CD4-positive, alpha-beta T cell treated with Interleukin-6 at 100 ng/mL for 8 hours (primary cell): ENCODE results near the gene PPP1R7.

Experiments used
- DNase-seq: peaks from one replicate; pipeline ENCODE4 v3.0.0-alpha.2; 2020; ENCODE audit warnings: mixed read lengths, low spot score

PPP1R7 gene

DNA sequence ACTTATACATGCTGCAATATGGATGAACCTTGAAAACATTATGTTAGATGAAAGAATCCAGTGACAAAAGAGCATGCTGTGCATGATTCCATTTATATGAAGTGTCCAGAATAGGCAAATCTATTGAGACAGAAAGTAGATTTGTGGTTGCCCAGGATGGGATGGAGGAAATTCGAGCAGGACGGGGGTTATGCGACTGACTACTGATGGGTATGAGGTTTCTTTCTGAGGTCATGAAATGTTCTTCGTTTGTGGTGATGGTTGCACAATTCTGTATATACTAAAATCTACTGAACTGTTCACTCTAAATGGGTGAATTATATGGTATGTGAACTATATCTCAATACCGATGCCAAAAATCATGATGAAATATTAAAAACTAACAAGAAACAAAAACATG, 29.3 kb upstream of the PPP1R7 start:
- DNase-seq, result no peak

DNA sequence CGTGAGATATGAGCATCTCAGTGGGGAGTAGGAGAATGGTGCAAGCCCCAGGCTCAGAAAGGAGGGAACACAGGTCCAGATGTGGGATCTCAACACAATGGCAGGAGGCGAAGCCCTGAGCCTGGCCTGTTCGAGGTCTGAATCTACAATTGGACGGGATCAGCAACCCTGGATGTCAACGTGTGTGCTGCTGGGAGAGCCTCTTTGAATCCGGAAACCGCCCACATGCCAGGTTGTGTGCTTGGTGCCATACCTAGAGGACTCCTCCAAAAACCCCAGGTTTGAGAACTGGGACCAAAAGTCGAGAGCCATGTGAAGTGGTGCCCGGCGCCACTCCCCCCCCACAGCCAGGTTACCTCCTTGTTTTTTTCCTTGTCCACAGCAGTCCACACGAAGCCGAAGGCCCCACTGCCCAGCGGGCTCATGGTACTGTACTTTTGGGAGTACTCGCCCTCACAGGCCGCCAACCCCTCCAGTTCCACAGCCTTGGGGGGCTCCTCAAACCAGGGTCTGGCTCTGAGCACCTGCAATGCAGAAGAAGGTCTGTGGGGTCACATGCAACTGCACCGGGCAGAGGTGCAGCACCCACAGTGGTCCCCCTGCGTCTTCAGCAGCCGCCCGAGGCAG, 27.8 kb upstream of the PPP1R7 start:
- no peak for DNase-seq

DNA sequence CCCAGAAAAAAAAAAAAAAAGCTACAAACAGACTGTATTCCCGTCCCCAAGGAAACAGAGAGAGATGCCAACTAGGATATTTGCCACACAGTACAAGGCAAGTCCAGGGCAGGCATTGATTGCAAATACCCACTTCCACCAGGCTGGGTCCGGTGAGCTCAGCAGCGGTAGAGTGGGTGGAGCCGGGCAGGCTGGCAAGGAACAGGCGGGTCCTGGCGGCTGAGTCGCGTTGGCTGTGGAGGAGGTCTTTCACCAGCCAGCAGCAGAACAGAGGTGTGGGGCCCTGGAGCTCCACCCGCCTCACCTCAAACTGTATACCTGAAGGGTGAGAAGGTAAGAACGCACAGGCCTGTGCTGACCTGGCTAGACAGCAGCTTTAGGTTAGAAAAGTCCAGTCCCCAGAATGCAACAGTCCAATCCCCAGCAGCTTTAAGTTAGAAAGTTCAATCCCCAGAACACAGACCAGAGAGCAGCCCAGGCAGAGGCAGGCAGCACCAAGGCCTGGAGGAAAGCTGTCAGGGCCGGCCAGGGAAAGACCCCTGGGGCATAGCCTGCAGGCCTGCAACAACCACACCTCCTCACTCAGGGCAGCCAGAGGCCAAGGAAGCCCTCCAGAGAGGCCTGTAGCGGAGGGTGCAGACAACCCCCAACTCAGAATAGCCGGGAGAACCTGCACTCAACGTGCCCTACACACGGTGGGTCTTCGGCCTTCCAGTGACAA, 26.3 kb upstream of the PPP1R7 start:
- DNase-seq, result peak; percentile 54

DNA sequence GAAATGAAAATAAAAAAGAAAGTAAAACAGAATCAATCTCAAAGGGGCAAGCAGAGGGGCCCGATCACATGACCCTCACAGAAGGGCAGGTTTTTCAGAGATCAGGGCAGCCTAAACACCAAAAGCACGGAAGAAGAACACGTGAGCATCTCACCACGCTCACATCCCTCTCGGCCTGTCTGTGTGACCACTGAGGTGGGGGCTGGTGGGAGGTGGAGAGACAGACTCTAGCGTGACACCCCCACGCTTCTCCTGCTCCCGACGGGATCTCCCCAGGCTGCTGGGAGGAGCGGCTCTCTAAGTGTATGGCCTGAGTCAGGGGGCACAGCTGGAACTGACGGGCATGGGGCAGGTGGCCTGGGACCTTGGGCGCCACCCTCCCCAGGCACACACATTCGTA, 24.6 kb upstream of the PPP1R7 start:
- DNase-seq, result no peak

DNA sequence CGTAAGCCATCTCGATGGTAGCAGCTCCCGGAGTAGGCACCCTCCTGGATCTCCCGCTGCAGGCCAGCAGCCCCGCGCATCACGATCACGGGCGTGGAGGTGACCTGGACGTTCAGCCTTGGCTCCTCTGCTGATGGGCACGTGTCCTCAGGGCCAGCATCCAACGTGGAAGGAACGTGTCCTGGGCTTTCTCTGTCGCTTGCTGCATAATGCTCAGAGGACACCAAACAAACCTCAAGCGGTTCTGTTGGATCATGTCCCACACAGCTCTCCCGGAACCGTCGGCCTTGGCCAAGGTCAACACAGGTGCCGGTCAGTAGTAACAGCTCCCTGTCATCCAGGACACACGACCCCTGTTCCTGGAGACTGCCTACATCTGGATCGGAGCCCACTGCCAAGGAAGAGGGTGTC, 24.1 kb upstream of the PPP1R7 start:
- DNase-seq, result no peak

DNA sequence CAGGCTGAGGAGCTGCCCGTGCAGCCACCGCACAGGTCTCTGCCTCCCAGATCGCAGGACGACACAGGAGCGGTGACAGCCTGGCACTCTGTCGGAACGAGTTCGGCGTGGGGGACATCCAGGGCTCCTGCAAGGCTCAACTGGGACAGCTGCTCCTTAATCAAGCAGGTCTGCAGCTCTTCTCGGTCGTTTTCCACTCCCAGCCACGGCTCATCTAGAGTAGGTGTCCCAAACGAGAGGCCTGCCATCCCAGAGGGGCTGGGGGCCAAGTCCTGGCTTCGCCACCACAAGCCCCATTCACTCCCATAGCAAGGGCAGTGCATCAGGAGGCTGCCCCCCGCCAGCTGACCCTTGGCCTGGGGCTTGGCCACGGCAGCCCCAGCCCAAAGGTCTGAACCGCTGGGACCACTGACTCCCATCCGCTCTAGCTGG, 23.5 kb upstream of the PPP1R7 start:
- DNase-seq, result no peak

DNA sequence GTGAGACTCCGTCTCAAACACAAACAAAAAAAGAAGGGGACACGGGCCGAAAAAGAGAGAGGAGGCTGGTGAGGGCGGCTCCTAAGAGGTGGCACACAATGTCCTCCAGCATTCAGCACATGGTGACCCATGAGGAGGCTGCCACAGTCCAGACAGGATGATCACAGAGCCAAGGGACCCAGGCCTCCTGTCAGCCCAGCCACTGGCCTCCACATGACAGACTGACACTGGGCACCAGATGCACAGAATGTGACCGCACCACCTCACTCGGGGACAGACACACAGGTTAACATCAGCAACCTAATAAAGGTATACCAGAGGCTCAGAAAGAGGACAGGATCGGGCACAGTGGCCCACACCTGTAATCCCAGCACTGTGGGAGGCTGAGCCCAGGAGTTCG, 22.0 kb upstream of the PPP1R7 start:
- no peak for DNase-seq

DNA sequence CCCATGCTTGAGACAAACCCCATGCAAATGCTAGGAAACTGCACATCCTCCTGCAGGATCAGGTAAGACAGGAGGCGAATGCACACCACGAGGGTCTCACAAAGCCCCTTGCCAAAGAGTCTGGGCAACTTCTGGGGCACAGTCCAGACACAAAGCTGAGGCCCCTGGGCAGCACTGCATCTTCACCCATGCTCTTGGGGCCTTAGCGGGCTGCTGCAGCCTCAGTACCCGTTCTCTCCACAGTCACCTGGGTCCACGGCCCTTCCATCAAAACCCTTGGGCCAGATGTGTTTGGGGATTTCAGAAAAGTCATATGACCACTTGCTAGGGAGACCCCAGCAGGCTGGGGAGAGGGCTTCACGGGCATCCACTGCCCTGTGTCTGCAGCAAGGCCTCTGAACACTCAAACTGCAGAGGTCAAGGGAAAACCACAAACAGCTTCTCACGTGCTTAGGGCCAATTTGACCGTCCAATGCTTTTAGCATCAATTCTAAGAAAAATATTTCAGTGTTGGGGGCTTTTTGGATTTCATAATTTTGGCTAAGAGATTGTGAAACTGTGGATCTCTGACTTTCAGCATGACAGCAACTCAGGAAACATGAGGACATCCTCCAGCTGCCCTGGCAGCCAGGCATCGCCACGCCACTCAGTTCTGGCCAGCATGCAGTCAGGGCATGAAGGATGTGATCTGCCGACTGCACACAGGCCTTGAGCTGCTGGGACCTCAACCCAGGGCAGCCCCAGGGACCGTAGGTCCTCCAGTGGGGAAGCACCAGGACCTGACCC, 21.0 kb upstream of the PPP1R7 start:
- no peak for DNase-seq

DNA sequence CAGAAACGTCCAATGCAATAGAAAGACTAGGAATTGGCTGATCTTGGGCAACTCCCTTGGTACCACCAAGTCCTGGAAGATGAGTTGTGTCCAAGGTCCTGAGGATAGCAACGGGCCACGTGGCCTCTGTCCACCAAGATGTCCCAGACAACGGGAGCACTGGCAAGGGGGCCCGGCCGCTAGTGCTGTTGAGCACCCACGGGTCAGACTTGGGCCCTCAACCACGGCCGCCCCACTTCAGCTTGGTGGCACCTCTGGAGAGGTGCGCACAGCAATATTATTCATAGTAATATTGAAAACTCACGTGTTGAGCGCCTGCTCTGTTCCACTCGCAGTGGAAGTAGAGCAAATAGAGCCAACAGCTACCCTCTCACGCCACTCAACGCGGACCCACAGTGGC, 20.0 kb upstream of the PPP1R7 start:
- DNase-seq, result no peak

DNA sequence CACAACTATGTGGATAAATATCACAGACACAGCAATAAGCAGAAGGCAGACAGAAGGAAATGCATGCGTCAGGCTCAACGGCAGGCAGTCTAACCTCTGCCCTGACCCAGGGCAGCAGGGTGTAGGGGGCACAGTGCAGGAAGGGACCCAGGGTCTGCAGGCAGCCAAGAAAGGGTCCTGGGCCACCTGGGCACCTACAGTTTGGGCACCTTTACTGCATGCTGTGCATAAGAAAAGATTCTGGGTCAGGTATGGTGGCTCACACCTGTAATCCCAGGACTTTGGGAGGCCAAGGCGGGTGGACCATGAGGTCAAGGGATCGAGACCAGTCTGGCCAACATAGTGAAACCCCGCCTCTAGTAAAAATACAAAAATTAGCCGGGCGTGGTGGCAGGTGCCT, 18.7 kb upstream of the PPP1R7 start:
- no peak for DNase-seq

DNA sequence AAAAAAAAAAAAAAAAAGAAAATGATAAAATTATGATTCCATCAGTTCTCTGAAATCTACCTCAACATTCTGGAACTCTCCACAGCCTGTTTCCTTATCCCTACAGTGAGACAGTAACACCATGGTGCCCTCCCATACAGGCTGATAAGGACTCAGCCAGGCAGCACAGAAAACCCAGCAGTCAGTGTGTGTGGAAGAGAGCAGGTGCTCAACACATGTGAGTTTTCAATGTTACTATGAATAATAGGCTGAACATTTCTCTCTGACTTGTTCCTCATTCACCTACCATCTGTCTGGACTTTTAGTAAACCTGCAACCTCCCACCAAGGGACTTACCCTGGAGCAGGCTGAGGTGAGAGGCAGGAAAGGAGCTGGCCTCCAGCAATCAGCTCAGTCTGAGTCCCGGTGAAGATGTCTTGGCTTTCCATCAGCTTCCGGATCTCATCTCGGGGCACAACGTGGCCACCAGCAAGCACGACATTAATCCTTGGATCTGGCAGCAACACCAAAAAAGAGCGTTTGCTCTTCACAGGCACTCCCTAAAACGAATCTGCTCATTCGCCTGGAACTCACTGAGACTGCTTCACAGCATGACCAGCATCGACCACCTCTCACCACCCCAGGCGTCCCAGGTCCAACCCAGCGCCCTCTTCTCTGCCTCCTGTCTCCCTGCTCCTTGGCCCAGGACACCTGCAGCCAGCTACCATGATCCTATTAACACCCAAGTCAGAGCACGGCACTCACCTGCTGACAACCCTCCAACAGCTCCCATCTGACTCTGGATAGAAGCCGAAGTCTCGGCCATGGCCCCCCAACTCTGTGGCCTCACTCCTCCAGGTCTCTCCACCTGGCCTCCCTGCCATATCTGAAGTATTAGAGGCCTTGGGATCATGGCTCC, 17.5 kb upstream of the PPP1R7 start:
- no peak for DNase-seq

DNA sequence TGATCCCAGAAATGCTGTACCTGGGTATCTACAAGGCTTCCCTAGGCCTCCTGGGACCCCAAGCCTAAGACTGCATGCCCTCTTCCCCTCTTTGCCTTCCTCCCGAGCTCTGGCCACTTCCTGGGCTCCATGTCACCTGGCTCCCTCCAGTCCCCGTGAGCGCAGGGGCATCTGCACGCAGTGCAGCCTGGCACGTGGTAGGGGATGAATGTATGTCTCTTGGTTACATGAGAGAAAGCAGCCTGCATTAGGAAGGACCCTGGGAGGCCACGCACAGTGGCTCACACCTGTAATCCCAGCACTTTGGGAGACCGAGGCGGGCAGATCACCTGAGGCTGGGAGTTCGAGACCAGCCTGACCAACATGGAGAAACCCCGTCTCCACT, 16.8 kb upstream of the PPP1R7 start:
- DNase-seq, result no peak

DNA sequence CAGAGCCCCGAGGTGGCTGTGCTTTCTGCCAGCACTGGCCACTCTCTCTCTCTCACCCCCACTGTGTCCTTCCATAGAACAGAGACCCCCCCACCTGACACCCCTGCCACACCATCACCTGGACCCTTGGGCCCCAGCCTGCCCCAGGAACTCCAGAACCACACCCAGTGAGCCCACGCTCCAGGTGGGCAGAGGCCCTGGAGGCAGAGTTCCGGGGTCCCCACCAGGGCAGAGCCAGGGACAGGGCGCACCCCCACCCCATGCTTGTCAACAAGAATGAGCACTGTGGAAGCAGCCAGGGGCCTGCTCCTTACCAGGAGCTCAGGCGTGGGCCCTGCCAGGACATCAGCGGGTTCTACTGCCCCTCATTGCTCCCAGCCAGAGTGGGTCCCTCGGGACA, 15.6 kb upstream of the PPP1R7 start:
- no peak for DNase-seq

DNA sequence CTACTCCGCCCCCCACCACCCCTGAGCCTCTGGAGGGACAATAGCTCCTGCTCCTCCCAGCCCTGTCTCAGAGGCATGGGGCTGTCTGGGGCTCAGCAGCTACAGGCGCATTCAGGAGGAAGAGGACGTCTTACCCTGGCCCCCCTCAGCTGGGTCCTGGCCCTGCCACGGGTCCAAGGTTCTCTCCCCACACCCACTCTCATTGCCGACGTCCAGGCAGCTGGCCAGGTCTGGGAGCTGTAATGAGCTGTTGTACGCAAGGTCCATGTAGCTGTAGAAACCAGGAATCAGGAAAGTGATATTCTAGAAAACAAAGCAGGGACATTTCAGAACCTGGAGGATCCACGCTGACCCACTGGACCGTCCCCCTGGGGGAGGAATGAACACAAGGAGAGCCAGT, 14.5 kb upstream of the PPP1R7 start:
- no peak for DNase-seq

DNA sequence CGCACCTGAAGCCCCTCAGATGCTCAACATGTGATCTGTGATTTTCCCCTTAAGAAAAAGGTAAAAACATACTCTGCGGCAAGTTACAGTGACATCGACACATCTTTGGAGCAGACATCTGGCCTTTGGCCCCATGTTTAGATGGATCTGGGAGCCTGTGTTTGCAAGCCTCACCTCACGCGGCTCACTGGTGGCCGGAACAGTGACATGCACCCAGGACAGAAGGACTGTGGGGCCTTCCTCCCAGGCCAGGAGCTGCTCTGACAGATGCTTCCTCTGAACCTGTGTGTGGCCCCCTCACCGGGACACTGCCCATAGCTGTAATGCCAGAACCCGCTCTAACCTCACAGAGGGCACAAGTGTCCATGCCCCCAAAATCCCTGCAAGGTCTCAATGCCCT, 14.1 kb upstream of the PPP1R7 start:
- DNase-seq, result no peak

DNA sequence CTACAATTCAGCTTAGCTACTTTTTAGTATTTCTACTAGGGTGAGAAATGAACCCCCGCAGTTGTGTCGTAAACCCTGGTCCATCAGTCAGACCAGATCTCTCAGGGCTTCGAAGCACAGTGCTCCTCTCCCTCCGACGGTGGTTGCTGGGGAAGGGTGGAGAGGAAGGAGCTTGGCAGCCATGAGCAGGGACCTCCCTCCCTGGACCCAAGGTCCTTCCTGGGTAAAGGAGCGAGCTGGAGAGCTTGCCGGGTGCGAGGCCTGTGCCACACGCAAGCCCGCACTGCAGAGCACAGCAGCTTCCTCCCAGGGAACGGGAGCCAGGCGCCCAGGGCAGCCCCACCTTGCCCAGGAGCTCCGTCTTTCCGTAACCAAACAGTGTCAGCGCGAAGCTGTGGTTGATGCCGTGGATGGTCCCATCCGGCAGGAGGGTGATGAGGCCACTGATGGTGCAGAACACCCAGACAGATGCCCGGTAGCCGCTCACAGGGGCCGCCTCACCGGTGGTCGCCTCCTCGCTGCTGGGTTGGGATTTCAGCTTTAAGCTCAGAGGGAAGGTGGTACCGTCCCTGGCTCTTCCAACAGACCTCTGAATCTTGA, 13.5 kb upstream of the PPP1R7 start:
- DNase-seq, result no peak

DNA sequence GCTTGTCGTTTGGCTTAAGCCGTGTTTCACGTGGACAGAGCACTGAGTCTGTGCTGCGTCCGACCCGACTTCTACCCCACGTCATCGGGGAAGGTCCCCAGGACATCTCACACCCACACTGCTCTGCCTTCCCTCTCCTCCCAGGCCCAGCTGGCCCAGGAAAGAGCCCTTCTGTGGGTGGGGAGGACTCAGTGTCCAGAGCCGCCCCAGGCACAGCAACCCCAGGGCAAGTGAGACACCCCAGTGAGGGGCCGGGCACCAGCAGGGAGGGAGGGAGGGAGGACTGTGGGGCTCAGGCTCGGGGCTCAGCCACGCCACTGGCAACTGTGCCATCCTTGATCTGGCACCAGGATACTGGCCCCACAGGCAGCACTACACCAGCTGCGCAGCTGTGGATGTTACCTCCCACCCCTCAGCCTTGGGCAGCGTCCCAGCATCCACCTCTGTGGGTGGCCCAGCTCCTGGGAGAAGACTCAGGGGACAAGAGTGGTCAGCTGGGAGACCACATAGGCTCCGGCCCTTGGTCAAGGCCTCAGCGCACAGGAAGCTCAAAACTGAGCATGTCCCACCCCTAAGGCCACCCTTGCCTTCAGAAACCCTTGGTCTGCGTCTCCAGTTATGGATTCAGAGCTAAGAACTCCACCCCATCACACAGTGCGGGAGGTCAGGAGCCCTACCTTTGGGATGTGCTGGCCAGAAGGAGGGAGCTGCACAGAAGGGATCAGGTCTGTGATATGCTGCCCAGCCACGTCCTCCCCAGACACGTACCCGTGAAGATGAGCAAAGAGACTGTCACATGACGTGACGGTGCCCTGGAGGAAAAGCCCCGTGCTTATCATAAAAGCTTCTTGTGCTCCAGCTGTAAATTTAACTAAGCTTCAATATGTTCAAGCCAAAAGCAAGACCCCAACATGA, 12.7 kb upstream of the PPP1R7 start:
- no peak for DNase-seq

DNA sequence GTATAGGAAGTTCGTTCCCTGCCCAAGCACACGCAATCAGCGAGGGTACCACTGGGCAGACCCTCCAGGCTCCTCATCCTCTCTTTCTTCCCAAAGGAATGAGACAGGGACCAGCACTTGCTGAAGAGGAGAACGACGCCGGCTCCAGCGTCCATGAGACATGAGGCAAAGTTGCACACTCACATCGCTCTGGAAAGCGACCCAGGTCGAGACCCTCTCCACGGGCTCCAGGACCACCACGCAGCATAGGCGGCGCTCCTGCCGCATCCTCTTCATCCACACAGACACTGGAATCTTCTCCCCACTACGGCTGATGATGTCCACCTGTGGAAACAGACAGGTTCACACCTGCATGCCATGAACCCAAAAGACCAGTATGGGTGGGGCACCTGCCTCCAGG, 11.8 kb upstream of the PPP1R7 start:
- DNase-seq, result no peak

DNA sequence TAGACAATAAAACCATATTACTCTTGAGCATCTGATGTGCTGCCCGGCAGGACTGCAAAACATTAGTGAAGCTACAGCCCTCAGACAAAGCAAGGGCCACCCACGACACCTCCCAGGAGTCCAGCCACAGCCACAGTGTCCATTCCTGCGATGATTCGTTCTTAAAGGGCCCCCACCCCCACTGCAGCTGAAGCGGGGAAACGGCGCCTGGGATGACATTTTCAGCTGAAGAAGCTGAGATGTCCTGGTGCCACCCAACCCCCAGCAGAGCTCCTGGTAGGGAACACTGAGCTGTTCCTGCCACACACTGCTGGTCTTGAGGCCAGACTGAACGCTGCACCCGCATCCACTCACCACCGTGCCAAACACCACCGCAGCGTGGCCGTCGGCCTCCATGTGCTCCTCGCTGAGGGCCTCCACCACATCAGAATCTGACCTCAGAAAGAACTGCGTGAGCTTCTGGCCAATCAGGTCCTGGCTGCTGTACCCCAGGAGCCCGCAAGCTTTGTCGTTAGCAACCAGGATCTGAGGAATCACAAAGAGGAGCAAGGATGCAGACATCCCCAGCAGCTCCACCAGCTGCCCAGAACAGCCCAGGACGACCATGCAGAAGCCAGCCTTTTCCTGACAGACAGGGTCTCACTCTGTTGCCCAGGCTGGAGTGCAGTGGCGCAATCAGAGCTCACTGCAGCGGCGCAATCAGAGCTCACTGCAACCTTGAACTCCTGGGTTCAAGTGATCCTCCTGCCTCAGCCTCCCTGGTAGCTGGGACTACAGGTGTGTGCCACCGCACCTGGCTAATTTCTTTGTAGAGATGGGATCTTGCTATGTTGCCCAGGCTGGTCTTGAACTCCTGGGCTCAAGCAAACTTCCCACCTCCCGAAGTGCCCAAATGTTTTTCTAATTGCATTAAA, 10.5 kb upstream of the PPP1R7 start:
- no peak for DNase-seq

DNA sequence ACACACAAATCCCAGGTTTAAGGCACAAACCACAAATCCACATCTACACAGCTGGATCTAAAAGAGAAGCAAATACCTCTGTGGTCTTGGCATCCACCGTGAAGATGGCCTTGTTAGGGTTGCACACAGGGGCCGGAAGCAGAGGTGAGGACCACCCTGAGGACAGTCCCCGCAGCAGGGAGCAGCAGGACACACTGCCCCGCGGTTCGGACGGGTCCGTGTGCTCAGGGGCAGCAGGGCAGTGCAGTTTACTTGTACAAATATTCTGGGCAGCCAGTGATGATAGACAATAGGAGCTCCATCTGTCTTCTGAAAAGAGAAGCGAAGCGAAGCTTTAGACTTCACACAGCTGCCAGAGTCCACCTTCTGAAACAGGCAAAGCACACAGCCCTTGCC, 9.8 kb upstream of the PPP1R7 start:
- DNase-seq, result no peak
